Activated CD4-positive, alpha-beta T cell treated with anti-CD3 and anti-CD28 coated beads for 1 hour (primary cell): ENCODE data around the gene EFS.

Source experiments
- DNase-seq: peaks from one replicate; pipeline ENCODE4 v3.0.0-alpha.2; 2020

EFS gene

GRCh38 chr14:23377573-23378563 is 12.9 kb upstream of the EFS start:
- DNase-seq, result no peak

GRCh38 chr14:23377198-23377550 is 12.2 kb upstream of the EFS start:
- no peak for DNase-seq

GRCh38 chr14:23376482-23377197 is 11.7 kb upstream of the EFS start, which contains the start of gene CMTM5:
Gene CMTM5, plus strand, starts transcription at chr14:23377046. Its CDS starts 206 bp downstream, at chr14:23377252.
- no peak for DNase-seq

- DNase-seq, result no peak
Observed at GRCh38 chr14:23375527-23376251, 10.7 kb upstream of the EFS start.

- no peak for DNase-seq
Observed at GRCh38 chr14:23373041-23373440, 8.1 kb upstream of the EFS start.

GRCh38 chr14:23372509-23372908 is 7.5 kb upstream of the EFS start, which contains the start of gene IL25:
Gene IL25, plus strand, starts transcription at chr14:23372809.
- DNase-seq, result no peak

- no peak for DNase-seq
Observed at GRCh38 chr14:23371865-23372264, 6.9 kb upstream of the EFS start.

GRCh38 chr14:23370221-23370620 is 5.2 kb upstream of the EFS start:
- no peak for DNase-seq

- no peak for DNase-seq
Observed at GRCh38 chr14:23366426-23366921, 1.5 kb upstream of the EFS start.

GRCh38 chr14:23365732-23366425 is 907 bp upstream of the EFS start:
- no peak for DNase-seq

- DNase-seq, result no peak
Observed at GRCh38 chr14:23364164-23365035, 572 bp downstream of the EFS start.

GRCh38 chr14:23362200-23362599 is 2.8 kb downstream of the EFS start:
- DNase-seq, result no peak

GRCh38 chr14:23361763-23362162 is 3.2 kb downstream of the EFS start:
- no peak for DNase-seq

GRCh38 chr14:23361320-23361719 is 3.7 kb downstream of the EFS start:
- DNase-seq, result no peak

- no peak for DNase-seq
Observed at GRCh38 chr14:23360496-23360895, 4.5 kb downstream of the EFS start.

GRCh38 chr14:23359722-23360447 is 5.1 kb downstream of the EFS start:
- no peak for DNase-seq

- no peak for DNase-seq
Observed at GRCh38 chr14:23359167-23359626, 5.8 kb downstream of the EFS start.

- no peak for DNase-seq
Observed at GRCh38 chr14:23358553-23359166, 6.3 kb downstream of the EFS start.

- DNase-seq, result no peak
Observed at GRCh38 chr14:23358042-23358441, 6.9 kb downstream of the EFS start.

GRCh38 chr14:23357261-23357660 is 7.7 kb downstream of the EFS start:
- DNase-seq, result no peak
